GM19043 (cell line): ENCODE results near the gene UBAP2L.

Experiments used
- ATAC-seq: cut with Tn5 transposase; IDR thresholded peaks from one replicate; pipeline ENCODE4 v1.9.1; 2021; ENCODE audit warnings: low read depth; ENCODE audit not compliant: unreplicated experiment

The UBAP2L gene, protein sequence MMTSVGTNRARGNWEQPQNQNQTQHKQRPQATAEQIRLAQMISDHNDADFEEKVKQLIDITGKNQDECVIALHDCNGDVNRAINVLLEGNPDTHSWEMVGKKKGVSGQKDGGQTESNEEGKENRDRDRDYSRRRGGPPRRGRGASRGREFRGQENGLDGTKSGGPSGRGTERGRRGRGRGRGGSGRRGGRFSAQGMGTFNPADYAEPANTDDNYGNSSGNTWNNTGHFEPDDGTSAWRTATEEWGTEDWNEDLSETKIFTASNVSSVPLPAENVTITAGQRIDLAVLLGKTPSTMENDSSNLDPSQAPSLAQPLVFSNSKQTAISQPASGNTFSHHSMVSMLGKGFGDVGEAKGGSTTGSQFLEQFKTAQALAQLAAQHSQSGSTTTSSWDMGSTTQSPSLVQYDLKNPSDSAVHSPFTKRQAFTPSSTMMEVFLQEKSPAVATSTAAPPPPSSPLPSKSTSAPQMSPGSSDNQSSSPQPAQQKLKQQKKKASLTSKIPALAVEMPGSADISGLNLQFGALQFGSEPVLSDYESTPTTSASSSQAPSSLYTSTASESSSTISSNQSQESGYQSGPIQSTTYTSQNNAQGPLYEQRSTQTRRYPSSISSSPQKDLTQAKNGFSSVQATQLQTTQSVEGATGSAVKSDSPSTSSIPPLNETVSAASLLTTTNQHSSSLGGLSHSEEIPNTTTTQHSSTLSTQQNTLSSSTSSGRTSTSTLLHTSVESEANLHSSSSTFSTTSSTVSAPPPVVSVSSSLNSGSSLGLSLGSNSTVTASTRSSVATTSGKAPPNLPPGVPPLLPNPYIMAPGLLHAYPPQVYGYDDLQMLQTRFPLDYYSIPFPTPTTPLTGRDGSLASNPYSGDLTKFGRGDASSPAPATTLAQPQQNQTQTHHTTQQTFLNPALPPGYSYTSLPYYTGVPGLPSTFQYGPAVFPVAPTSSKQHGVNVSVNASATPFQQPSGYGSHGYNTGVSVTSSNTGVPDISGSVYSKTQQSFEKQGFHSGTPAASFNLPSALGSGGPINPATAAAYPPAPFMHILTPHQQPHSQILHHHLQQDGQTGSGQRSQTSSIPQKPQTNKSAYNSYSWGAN

GRCh38 chr1:154220071-154220969, at the start of gene UBAP2L:
UBAP2L (plus strand) TSS chr1:154220955; CDS start chr1:154225124, 4,169 bp downstream.
- peak; percentile 93 for ATAC-seq

GRCh38 chr1:154171223-154171583, 49.6 kb upstream of the UBAP2L start:
- ATAC-seq = no peak

GRCh38 chr1:154171880-154172279, 48.9 kb upstream of the UBAP2L start:
- ATAC-seq = no peak

- ATAC-seq = no peak
Observed at GRCh38 chr1:154174654-154175053, 46.1 kb upstream of the UBAP2L start.

DNA sequence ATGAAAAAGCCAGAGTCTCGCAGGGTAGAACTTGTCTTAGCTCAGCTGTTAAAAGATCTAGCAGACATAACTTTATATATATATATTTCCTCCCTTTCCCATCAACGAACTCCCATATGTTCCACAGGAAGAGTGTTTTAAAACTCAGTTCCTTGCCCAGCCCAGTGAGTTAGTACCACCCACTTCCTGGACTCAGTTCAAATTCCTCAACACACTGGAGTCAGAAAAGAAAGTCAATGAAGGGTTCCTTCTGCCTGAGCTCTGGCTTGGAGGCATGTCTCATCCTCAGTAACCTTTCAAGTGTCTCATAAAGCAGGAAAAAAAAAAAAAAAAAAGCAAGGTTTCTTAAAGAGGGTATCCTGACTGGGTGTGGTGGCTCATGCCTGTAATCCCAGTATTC, 44.4 kb upstream of the UBAP2L start:
- ATAC-seq = no peak

GRCh38 chr1:154178013-154178412, 42.7 kb upstream of the UBAP2L start:
- no peak for ATAC-seq

DNA sequence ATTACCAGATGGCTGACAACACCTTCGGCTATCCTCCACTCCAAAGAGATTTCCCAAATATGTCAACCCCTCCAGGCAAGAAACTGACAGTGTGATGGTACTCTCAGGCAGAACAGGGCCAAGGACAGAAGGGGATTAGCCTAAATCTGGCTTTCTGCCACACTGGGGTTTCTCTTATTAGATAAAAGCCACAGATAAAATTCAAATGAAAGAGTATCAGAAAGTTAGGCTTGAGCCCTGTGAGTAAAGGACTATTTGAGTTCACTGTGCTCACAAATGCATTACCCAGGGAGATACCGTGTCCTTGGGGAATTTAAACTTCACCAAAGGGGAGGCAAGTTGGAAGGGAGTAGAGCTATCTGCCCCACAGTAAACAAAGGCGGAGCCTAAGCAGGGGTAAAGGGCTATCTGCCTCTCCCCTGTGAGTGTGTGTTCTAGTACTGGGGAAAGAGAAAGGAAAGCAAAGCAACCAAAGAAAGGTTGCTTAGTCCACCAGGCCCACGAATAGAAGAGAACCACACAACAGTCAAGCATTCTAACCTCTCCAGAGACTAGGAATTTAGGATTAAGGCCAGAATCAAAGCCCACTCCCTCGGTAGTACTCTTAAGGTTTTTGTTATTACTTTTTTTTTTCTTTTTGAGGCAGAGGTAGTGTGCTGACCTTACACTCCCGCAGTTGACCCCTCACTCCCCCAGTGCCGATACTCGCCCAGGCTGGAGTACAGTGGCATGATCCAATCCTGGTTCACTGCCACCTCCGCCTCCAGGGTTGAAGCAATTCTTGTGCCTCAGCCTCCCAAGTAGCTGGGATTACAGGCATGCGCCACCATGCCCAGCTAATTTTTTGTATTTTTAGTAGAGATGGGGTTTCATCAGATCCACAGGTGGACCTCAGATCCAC, 41.6 kb upstream of the UBAP2L start:
- no peak for ATAC-seq

DNA sequence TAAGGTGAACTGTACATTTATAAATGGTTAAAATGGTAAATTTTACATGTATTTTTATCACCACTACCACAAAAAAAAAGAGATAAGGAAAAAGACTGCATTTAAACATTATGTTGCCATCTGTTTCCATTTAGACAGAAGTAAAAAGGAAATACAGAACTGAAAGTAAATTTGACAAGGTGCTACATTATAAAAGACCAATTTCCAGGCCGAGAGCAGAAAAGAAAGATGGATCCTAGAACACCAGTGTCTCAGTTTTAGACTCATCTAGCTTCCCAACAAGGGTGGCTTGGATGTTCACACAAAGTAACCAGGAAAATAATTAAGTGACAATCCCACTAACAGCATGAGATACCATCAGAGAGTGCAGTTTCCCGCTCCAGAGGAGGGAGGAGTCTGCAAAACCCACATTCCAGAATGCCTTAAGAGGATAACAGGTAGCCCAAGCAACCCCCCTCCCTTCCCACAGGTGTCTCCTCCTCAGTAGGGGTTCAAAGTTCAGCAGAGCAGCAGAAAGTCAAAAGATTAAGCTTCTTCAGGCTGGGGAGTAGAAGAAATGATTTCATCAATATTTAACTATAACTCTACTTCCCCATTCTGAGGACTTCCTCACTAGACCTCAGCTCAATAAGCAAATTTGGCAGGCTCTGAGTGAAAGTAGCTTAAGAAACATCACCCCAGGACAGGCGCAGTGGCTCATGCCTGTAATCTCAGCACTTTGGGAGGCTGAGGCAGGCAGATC, 40.6 kb upstream of the UBAP2L start:
- ATAC-seq = no peak

GRCh38 chr1:154181944-154182343, 38.8 kb upstream of the UBAP2L start:
- no peak for ATAC-seq

- peak; percentile 43 for ATAC-seq
Observed at GRCh38 chr1:154182344-154183045, 38.3 kb upstream of the UBAP2L start.

- ATAC-seq = peak; percentile 69
Observed at GRCh38 chr1:154183046-154183915, 37.5 kb upstream of the UBAP2L start.

GRCh38 chr1:154186177-154186576, 34.6 kb upstream of the UBAP2L start:
- no peak for ATAC-seq

DNA sequence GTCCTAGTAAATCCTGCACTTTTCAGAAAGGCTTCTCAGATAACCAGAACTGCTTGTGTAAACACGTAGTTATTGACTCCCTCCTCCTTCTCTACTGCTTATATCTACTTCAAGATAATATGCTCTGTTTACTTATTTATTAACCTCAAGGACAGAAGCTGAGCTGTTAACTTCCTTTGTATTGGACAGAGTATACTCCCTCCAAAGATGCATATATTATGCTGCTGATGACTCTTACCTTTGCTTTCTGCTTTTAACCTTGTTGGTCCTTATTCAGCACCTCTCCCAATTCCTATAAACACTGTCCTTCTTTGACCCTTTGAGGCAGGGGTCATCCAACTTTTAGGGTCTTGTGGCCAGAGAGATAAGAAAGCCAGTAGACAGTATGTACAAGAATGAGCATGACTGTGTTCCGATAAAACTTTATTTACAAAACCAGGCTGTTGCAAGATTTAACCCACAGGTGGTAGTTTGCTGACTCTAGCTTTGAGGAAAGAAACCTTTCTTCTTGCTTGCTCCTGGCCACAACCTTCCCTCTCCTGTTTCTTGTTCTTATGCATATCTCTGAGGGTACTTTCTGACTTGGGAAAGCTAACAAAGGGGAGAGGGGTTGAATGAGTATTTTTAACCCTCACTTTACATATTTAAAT, 33.8 kb upstream of the UBAP2L start:
- ATAC-seq = no peak

DNA sequence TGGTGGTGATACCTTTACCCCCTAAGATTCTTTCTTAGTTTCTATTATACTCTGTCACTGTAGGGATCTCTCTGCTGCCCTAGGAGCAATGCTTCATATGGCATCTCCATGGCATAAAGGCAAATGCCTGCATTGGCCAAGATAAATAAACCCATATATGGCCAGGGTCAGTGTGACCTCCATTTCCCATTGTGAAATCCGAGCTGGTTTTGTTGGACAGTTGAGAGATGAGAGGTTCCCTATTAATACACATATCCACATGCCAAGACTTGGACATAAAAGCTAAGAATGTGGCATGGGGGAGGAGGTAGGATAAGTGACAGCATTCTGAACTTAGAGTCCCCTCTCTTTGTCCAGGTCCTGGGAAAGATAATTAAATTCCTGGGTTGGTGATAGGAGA, 30.2 kb upstream of the UBAP2L start:
- ATAC-seq = no peak

- no peak for ATAC-seq
Observed at GRCh38 chr1:154191990-154192461, 28.7 kb upstream of the UBAP2L start, which contains the start of gene TPM3. TPM3 (minus strand) TSS chr1:154192100; CDS start chr1:154192018, 82 bp downstream.

GRCh38 chr1:154192476-154192875, 28.3 kb upstream of the UBAP2L start:
- no peak for ATAC-seq
